ENCODE data around the gene ABHD17C.

DNA sequence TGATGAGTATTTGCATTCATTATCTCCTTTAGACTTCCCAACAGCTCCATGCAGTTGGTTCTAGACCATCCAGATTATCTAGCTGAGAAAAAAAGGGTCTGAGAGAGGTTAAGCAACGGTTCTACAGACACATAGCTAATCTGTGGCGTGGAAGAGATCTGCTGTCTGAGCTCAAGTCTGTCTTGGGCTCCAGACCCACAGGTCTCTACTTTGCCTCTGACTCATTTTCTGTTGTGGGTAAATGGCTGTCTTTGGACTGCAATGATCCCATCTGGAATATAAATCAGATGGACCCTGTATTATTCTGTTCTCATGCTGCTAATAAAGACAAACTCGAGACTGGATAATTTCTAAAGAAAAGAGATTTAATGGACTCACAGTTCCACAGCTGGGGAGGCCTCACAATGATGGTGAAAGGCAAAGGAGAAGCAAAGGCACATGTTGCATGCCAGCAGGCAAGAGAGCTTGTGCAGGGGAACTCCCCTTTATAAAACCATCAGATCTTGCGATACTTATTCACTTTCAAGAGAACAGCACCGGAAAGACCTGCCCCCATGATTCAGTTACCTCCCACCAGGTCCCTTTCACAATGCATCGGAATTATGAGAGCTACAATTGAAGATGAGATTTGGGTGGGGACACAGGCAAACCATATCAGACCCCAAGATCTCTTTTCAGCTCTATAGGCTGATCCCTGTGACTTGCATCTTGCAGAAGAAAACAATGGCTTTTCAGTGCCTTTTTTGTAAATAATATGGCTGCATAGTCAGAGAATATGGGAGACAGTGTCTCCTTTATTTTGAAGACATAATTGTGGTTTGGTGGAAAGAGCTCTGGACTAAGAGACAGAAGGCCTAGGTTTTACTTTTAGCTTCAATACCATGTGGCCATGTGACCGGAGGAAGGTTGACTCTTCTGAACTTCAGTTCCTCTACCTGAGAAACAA is 108.7 kb downstream of the ABHD17C start:
- TF ChIP-seq, protein P1, sequence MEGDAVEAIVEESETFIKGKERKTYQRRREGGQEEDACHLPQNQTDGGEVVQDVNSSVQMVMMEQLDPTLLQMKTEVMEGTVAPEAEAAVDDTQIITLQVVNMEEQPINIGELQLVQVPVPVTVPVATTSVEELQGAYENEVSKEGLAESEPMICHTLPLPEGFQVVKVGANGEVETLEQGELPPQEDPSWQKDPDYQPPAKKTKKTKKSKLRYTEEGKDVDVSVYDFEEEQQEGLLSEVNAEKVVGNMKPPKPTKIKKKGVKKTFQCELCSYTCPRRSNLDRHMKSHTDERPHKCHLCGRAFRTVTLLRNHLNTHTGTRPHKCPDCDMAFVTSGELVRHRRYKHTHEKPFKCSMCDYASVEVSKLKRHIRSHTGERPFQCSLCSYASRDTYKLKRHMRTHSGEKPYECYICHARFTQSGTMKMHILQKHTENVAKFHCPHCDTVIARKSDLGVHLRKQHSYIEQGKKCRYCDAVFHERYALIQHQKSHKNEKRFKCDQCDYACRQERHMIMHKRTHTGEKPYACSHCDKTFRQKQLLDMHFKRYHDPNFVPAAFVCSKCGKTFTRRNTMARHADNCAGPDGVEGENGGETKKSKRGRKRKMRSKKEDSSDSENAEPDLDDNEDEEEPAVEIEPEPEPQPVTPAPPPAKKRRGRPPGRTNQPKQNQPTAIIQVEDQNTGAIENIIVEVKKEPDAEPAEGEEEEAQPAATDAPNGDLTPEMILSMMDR (IDR thresholded peaks at IDR 0.05): no peak
- TF ChIP-seq POLR2A (IDR thresholded peaks at IDR 0.05): no peak

Measured in adrenal gland (tissue), 5 donors.